Endothelial cell of umbilical vein (primary cell): ENCODE data around the gene CCDC191. TPM values are rescaled to one million over a fixed set of nuclear protein-coding genes. Genes with fewer than 3 reads are reported as not detected.

ENCODE experiments used
- BruUV-seq: library from RNA; stranded (reverse); fragments of 400-500 nt; replicated peaks from 2 replicates; lab custom pipeline; 2021; lab: Mats Ljungman, UMichigan
- CTCF ChIA-PET: fragments of 300-600, 350-600 bp; sonication (Branson Sonifier 250); formaldehyde crosslinking; loops from one replicate; lab custom pipeline; 2021; ENCODE audit warnings: antibody characterized with exemption, inconsistent platforms; lab: Charles Lee
- POLR2A ChIA-PET: fragments of 300-600, 350-600 bp; sonication (Branson Sonifier 250); formaldehyde crosslinking; loops from one replicate; lab custom pipeline; 2021; ENCODE audit warnings: antibody characterized with exemption, inconsistent platforms; lab: Charles Lee
- DNase-seq: peaks from one replicate; pipeline ENCODE4 v3.0.0-alpha.2; 2011; ENCODE audit warnings: low read depth, low spot score
- FAIRE-seq: peaks from 2 replicates; lab custom pipeline; 2011; peaks lifted over from hg19 to GRCh38; lab: Jason Lieb, UNC
- H2AFZ ChIP-seq: 2 replicates; pipeline ENCODE4 v1.6.0; 2012; ENCODE audit warnings: low read depth, low read length, control low read depth, inconsistent platforms
- H3K27ac ChIP-seq: 2 replicates; pipeline ENCODE4 v1.5.1; 2011; ENCODE audit warnings: low read depth, mild to moderate bottlenecking, control low read depth, low read length, moderate library complexity; ENCODE audit not compliant: insufficient read depth
- H3K27me3 ChIP-seq, 2 experiments: 2 replicates each; pipeline versions ENCODE4 v1.6.0 to v1.6.1; 2011; ENCODE audit warnings: low read length in 2 of 2, mixed read lengths in 1 of 2; ENCODE audit not compliant: control insufficient read depth in 2 of 2, insufficient read depth in 2 of 2
- H3K36me3 ChIP-seq, 2 experiments: 2 replicates in 1 of 2; 3 replicates in 1 of 2; pipeline ENCODE4 v1.5.1; 2011; ENCODE audit warnings: low read length in 2 of 2, mild to moderate bottlenecking in 1 of 2, moderate library complexity in 1 of 2; ENCODE audit not compliant: control insufficient read depth in 2 of 2, insufficient read depth in 2 of 2; ENCODE audit errors: extremely low read depth in 1 of 2
- H3K4me1 ChIP-seq: 3 replicates; pipeline ENCODE4 v1.5.1; 2011; ENCODE audit warnings: mild to moderate bottlenecking, low read length; ENCODE audit not compliant: control insufficient read depth, insufficient read depth; ENCODE audit errors: extremely low read depth
- H3K4me2 ChIP-seq: 2 replicates; pipeline ENCODE4 v1.6.1; 2011; ENCODE audit warnings: low read length, control low read depth, mixed read lengths; ENCODE audit not compliant: insufficient read depth
- H3K4me3 ChIP-seq, 3 experiments: fragments of 200-600 bp in 1 of 3; sonication (generic), shearing (Covaris generic) in 1 of 3; replicated peaks in 1 of 3; 2 replicates each; pipeline ENCODE4 v1.5.1; 2011 to 2016; ENCODE audit warnings: control low read depth in 3 of 3, low read length in 3 of 3, mild to moderate bottlenecking in 2 of 3, inconsistent platforms in 1 of 3, low read depth in 1 of 3, moderate library complexity in 1 of 3; ENCODE audit not compliant: insufficient read depth in 1 of 3
- H3K79me2 ChIP-seq: 2 replicates; pipeline ENCODE4 v1.6.0; 2012; ENCODE audit warnings: low read length, inconsistent platforms; ENCODE audit not compliant: control insufficient read depth, insufficient read depth
- H3K9ac ChIP-seq: replicated peaks from 2 replicates; pipeline ENCODE3; 2011; ENCODE audit warnings: low read length, control low read depth; ENCODE audit not compliant: insufficient read depth; ENCODE audit errors: extremely low read depth
- H3K9me1 ChIP-seq: replicated peaks from 3 replicates; pipeline ENCODE4 v1.6.0; 2011; ENCODE audit warnings: mild to moderate bottlenecking, low read length; ENCODE audit not compliant: control insufficient read depth, insufficient read depth; ENCODE audit errors: extremely low read depth
- H3K9me3 ChIP-seq: replicated peaks from 2 replicates; pipeline ENCODE4 v1.5.1; 2012; ENCODE audit warnings: low read length, inconsistent platforms; ENCODE audit not compliant: control insufficient read depth, insufficient read depth
- H4K20me1 ChIP-seq: replicated peaks from 2 replicates; pipeline ENCODE3; 2011; ENCODE audit warnings: mild to moderate bottlenecking, low read length; ENCODE audit not compliant: control insufficient read depth, insufficient read depth; ENCODE audit errors: extremely low read depth
- EZH2 ChIP-seq: IDR thresholded peaks from 2 replicates; pipeline ENCODE4 v1.6.1; 2012; ENCODE audit warnings: borderline replicate concordance, low read depth, mild to moderate bottlenecking, moderate library complexity, low read length, inconsistent platforms; ENCODE audit not compliant: severe bottlenecking
- FOS ChIP-seq: IDR thresholded peaks from 2 replicates; pipeline ENCODE4 v1.6.1; 2011; ENCODE audit warnings: mild to moderate bottlenecking, low read length, moderate library complexity, borderline replicate concordance; ENCODE audit not compliant: insufficient read depth
- GATA2 ChIP-seq: IDR thresholded peaks from 2 replicates; pipeline ENCODE4 v1.7.0; 2011; ENCODE audit warnings: low read depth, mild to moderate bottlenecking, moderate library complexity, mixed read lengths, low read length; ENCODE audit not compliant: insufficient read length, insufficient read depth
- JUN ChIP-seq: IDR thresholded peaks from 2 replicates; pipeline ENCODE4 v1.6.1; 2011; ENCODE audit warnings: borderline replicate concordance, low read depth; ENCODE audit not compliant: insufficient read length, insufficient read depth
- MYC ChIP-seq: IDR thresholded peaks from one replicate; pipeline ENCODE4 v1.6.1; 2011; ENCODE audit warnings: mild to moderate bottlenecking, low read depth, low read length
- POLR2A ChIP-seq: IDR thresholded peaks from 2 replicates; pipeline ENCODE4 v1.6.1; 2012; ENCODE audit warnings: low read depth, mild to moderate bottlenecking, control low read depth, low read length
- POLR2AphosphoS5 ChIP-seq: IDR thresholded peaks from 2 replicates; pipeline ENCODE4 v1.6.1; 2012; ENCODE audit warnings: low read depth, mild to moderate bottlenecking, control low read depth, low read length, moderate library complexity; ENCODE audit not compliant: insufficient read depth
- dilution Hi-C: fragments of 300-500 bp; cut with MboI; formaldehyde crosslinking; loops from one replicate; pipeline ENCODE4 v1.15.0; 2019; ENCODE audit warnings: low sequenced_read_pairs; ENCODE audit not compliant: extremely low pct_ligation_motif_present
- intact Hi-C: fragments of 100-400 bp; cut with micrococcal nuclease; formaldehyde crosslinking; loops from one replicate; pipeline ENCODE4 v1.10.0; 2022
- polyA plus RNA-seq, 4 experiments: library from polyadenylated mRNA; depleted of rRNA in 3 of 4; stranded (reverse) in 3 of 4; unstranded in 1 of 4; fragments of >200 nt; gene quantifications; 2 replicates each; pipeline versions ENCODE4 v1.2.1 to v1.2.3, GENCODE V29; 2011 to 2012; ENCODE audit warnings: missing spikeins in 1 of 4
- total RNA-seq: library from RNA; stranded (reverse); gene quantifications from 2 replicates; pipeline ENCODE4 v1.2.3, GENCODE V29; 2021
- TF ChIP-seq, protein P1 (sequence below), 2 donors: IDR thresholded peaks; 1 replicate in 1 of 2; 2 replicates in 1 of 2; pipeline ENCODE4 v1.5.1; 2011; ENCODE audit warnings: low read length in 2 of 2, mild to moderate bottlenecking in 2 of 2, moderate library complexity in 2 of 2, control low read depth in 1 of 2, inconsistent platforms in 1 of 2, low read depth in 1 of 2; ENCODE audit not compliant: insufficient read depth in 1 of 2; ENCODE audit errors: extremely low read depth in 1 of 2
- TF ChIP-seq, protein P2 (sequence below): IDR thresholded peaks from 2 replicates; pipeline ENCODE4 v1.6.1; 2011; ENCODE audit not compliant: insufficient read depth, insufficient read length

CCDC191 gene
- total and polyA plus RNA-seq, 2 donors (not counting 3 experiments of a cell fraction or from before 2014, with no cell fraction given): 1.7 to 4.9 TPM

DNA sequence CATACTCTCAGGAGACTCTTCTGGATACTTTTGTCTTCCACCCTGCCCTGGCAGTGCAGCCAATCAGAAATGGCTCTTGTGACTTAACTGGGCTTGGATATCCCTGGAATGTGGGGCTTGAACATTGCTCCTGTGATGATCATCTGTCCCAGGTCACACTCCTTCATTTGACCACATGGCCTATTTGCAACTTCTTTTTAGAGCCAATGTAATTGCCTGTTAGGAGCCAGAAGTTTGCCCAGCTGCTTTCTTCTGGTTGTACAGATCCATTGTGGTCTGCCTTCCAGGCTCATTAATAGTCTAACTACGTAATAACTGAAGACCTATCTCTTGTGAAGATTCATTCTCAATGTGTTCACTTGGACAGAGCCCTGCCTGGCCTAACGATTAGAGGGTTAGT, 30.0 kb upstream of the CCDC191 start:
- ChIA-PET POLR2A (no interaction called here), CTCF (interaction anchor here (1.0 kb wide), 1 partner anchor 19 kb away, joined by 3 read pairs; no protein-coding TSS in a partner anchor)
- no peak overlapping the region for H3K9ac ChIP-seq
- no TSS peak for BruUV-seq
- H3K4me3 ChIP-seq: no peak overlapping the region
- dilution Hi-C loops: no loop called here
- intact Hi-C loops: no loop called here
- no peak overlapping the region for H2AFZ ChIP-seq
- H3K79me2 ChIP-seq: no peaks in the 10 kb centered on the region
- H3K9me1 ChIP-seq: no peaks in the 10 kb centered on the region
- no peak for DNase-seq
- no peaks in the 10 kb centered on the region for H3K4me1 ChIP-seq
- no peak overlapping the region for H3K27ac ChIP-seq
- FAIRE-seq: no peak
- peaks cover 6 to 8% of the 10 kb centered on the region in 2 experiments for H3K36me3 ChIP-seq
- no peaks in the 10 kb centered on the region for H3K27me3 ChIP-seq
- H3K4me2 ChIP-seq: no peak overlapping the region
- H4K20me1 ChIP-seq: no peaks in the 10 kb centered on the region
- H3K9me3 ChIP-seq: no peaks in the 10 kb centered on the region
- TF ChIP-seq, protein P1, sequence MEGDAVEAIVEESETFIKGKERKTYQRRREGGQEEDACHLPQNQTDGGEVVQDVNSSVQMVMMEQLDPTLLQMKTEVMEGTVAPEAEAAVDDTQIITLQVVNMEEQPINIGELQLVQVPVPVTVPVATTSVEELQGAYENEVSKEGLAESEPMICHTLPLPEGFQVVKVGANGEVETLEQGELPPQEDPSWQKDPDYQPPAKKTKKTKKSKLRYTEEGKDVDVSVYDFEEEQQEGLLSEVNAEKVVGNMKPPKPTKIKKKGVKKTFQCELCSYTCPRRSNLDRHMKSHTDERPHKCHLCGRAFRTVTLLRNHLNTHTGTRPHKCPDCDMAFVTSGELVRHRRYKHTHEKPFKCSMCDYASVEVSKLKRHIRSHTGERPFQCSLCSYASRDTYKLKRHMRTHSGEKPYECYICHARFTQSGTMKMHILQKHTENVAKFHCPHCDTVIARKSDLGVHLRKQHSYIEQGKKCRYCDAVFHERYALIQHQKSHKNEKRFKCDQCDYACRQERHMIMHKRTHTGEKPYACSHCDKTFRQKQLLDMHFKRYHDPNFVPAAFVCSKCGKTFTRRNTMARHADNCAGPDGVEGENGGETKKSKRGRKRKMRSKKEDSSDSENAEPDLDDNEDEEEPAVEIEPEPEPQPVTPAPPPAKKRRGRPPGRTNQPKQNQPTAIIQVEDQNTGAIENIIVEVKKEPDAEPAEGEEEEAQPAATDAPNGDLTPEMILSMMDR (IDR thresholded peaks at IDR 0.05; ENCODE audit: extremely low read depth in 1 of 2, insufficient read depth in 1 of 2, low read depth in 1 of 2, low read length in 2 of 2): no peak
- TF ChIP-seq, protein P2, sequence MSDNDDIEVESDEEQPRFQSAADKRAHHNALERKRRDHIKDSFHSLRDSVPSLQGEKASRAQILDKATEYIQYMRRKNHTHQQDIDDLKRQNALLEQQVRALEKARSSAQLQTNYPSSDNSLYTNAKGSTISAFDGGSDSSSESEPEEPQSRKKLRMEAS: no peak
- no peak for TF ChIP-seq JUN
- TF ChIP-seq MYC: no peak
- no peak for TF ChIP-seq POLR2AphosphoS5
- TF ChIP-seq FOS: no peak
- TF ChIP-seq EZH2: no peak
- no peak for TF ChIP-seq POLR2A
- no peak for TF ChIP-seq GATA2
